ENCODE measurements around the gene AFMID.

AFMID gene

DNA sequence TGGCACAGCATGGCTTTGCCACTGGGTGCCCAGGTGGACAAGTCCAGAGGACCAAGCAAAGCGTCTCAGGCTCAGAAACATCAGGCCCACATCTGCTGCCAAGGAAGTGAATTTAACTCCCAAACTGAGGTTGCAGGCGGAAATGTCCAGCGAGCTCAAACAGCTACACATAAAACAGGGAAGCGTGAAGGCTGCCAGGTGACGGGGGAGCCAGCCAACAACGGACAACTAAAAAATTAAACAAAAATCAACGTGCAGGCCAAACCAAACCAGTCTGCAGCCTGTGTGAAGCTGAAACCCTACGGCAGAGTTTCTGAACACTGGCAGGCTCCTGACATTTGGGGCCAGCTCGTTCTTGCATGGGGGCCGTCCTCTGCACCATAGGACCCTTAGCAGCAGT, 2.8 kb upstream of the AFMID start:
- no peak overlapping the region for H3K27ac ChIP-seq
- H3K36me3 ChIP-seq = no peaks in the 10 kb centered on the region
- no peaks in the 10 kb centered on the region for H3K9me3 ChIP-seq
- DNase-seq = no peak
- TF ChIP-seq, protein P1, sequence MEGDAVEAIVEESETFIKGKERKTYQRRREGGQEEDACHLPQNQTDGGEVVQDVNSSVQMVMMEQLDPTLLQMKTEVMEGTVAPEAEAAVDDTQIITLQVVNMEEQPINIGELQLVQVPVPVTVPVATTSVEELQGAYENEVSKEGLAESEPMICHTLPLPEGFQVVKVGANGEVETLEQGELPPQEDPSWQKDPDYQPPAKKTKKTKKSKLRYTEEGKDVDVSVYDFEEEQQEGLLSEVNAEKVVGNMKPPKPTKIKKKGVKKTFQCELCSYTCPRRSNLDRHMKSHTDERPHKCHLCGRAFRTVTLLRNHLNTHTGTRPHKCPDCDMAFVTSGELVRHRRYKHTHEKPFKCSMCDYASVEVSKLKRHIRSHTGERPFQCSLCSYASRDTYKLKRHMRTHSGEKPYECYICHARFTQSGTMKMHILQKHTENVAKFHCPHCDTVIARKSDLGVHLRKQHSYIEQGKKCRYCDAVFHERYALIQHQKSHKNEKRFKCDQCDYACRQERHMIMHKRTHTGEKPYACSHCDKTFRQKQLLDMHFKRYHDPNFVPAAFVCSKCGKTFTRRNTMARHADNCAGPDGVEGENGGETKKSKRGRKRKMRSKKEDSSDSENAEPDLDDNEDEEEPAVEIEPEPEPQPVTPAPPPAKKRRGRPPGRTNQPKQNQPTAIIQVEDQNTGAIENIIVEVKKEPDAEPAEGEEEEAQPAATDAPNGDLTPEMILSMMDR (IDR thresholded peaks at IDR 0.05) = no peak
- H3K4me3 ChIP-seq = no peak overlapping the region
- H3K4me1 ChIP-seq = peaks cover 0 to 37% (median 17%) of the 10 kb centered on the region in 4 donors
- H3K27me3 ChIP-seq = no peaks in the 10 kb centered on the region
- intact Hi-C loops (cut with DNase I; ENCODE audit: low total_unique reads) = no loop called here

DNA sequence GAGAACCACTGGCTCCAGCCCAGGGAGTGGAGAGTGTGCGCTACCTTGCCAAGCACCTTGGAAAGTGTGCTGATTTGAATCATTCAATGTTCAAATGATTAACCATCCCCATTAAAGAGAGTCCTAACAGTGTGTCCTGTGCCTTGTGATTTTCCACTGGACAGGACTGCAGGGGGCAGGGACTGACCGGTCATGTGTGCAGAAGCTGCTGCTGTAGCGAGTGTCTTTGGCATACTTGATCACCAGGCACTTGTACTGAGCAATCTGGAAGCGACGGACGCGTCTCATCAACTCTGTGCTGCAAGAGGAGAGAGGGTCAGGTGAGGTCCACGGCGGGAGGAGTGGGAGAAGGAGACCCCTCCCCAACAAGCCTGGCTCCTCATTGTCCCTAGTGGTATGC, 2.3 kb upstream of the AFMID start:
- peaks cover 0 to 32% (median 15%) of the 10 kb centered on the region in 4 donors for H3K4me1 ChIP-seq
- no peaks in the 10 kb centered on the region for H3K27me3 ChIP-seq
- DNase-seq = no peak
- H3K9me3 ChIP-seq = no peaks in the 10 kb centered on the region
- H3K4me3 ChIP-seq = no peak overlapping the region
- intact Hi-C loops (cut with DNase I; ENCODE audit: low total_unique reads) = no loop called here
- H3K36me3 ChIP-seq = no peaks in the 10 kb centered on the region
- TF ChIP-seq, protein P1 (IDR thresholded peaks at IDR 0.05) = no peak
- H3K27ac ChIP-seq = no peak overlapping the region

DNA sequence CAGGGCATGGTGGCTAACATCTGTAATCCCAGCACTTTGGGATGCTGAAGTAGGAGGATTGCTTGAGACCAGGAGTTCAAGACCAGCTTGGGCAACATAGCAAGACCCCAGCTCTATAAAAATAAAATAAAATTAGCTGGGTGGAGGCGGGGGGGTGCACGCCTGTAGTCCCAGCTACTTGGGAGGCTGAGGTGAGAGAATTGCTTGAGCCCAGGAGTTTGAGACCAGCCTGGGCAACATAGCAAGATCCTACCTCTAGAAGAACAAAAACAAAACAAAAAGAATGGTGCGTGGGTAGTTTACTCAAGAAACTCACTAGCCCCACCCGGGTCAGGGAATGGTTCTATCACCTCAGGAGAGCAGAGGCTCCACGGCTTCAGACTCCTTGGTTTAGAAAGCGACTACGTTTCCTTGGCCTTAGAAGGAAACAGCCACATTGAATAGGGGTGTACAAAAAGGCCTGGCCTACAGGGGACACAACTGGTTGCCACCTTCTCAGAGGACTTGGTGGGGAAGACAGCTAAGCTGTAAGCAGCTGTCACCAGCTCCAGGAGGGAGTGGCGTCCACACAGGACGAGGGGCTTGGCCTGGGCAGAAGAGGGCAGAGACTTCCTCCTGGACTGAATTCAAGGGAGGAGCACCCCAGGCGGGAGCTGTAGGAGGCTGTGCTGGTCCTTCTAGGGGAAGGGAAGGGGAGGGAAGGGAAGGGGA, 1.0 kb upstream of the AFMID start:
- Histone ChIP-seq H3K4me3 (peak overlapping the region; percentile 43 to 54), H3K27ac (no peak overlapping the region), H3K9me3 (no peaks in the 10 kb centered on the region), H3K36me3 (peaks cover 0 to 9% (median 7%) of the 10 kb centered on the region in 3 donors), H3K4me1 (peaks cover 0 to 20% (median 12%) of the 10 kb centered on the region in 4 donors), H3K27me3 (no peaks in the 10 kb centered on the region)
- intact Hi-C loops (cut with DNase I; ENCODE audit: low total_unique reads) = no loop called here
- DNase-seq = peak; percentile 48 to 76
- TF ChIP-seq, protein P1 (IDR thresholded peaks at IDR 0.05) = no peak

DNA sequence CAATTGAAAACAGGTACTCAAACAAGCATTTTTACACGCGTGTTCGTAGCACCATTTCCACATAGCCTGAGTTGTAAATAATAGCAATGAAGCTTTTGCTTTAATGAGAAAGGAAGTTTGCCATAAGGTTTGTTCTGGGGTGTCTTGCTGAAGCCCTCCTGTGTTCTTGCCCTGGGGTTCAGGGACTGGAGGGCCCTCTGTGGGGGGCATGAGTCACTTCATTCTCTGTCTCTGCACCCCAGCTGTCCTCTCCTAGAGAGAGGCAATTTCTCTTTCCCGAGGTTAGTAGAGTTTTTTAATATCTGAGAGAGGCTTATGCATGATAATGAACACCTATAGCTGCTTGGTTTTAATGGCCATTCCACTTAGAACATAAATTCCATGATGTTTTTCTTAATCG, 9.6 kb downstream of the AFMID start:
- H3K27me3 ChIP-seq = no peaks in the 10 kb centered on the region
- intact Hi-C loops (cut with DNase I; ENCODE audit: low total_unique reads) = no loop called here
- TF ChIP-seq, protein P1 (IDR thresholded peaks at IDR 0.05) = no peak
- peaks cover 0 to 11% (median 0%) of the 10 kb centered on the region in 4 donors for H3K4me1 ChIP-seq
- DNase-seq = no peak
- peaks cover 6 to 52% (median 31%) of the 10 kb centered on the region in 3 donors for H3K36me3 ChIP-seq
- H3K9me3 ChIP-seq = no peaks in the 10 kb centered on the region
- H3K4me3 ChIP-seq = no peak overlapping the region
- H3K27ac ChIP-seq = no peak overlapping the region

DNA sequence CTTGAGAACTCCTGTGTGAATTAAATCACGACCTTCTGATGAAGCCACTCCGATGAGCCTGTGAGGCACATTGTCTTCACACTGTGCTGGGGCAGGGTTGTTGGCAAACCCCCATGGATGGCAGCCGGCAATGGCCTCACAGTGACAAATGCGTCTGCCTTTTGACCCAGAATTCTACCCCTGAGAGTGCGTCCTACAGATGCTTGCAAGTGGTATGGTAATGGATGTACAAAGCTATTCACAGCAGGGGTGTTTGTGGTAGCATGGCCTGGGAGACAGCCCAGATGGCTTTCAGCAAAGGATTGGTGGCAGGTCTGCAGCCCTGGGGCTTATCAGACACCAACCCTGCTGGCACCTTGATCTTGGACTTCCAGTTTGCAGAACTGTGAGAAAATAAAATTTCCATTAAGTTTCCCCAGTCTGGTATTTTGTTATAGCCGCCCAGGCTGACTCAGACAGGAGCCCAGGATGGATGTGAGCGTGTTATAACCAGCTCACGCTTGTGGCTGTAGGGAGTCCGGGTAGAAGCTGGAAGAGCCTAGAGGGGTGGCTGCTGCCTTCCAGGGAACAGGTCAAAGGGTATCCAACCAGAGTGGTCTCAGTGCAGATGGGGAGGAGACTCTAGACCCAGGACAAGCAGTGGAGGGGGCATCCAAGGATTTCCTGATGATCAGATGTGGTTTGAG, 10.1 kb downstream of the AFMID start:
- Histone ChIP-seq H3K27me3 (no peaks in the 10 kb centered on the region), H3K27ac (peak overlapping the region in 1 of 2 donors; percentile 49), H3K4me3 (no peak overlapping the region), H3K36me3 (peaks cover 5 to 47% (median 31%) of the 10 kb centered on the region in 3 donors), H3K4me1 (peaks cover 0 to 11% (median 0%) of the 10 kb centered on the region in 4 donors), H3K9me3 (no peaks in the 10 kb centered on the region)
- DNase-seq = no peak
- TF ChIP-seq, protein P1 (IDR thresholded peaks at IDR 0.05) = no peak
- intact Hi-C loops (cut with DNase I; ENCODE audit: low total_unique reads) = no loop called here

Data from tibial artery (tissue), 4 donors.